Stimulated activated CD8-positive, alpha-beta memory T cell treated with anti-CD3 and anti-CD28 coated beads, Interleukin-4, amount 100 ng/mL, for 1 hour (primary cell): ENCODE results near the gene ARHGEF16.

ENCODE experiments used
- DNase-seq, 2 donors: peaks; one replicate each; pipeline ENCODE4 v3.0.0-alpha.2; 2020; ENCODE audit warnings: low read depth in 2 of 2, low spot score in 1 of 2

The ARHGEF16 gene

GRCh38 chr1:3453891-3454810, at the start of gene ARHGEF16:
Gene ARHGEF16, plus strand, starts transcription at chr1:3454665. Its CDS starts 8,420 bp downstream, at chr1:3463085.
- no peak for DNase-seq

- no peak for DNase-seq
Measured at GRCh38 chr1:3404801-3405200, 49.7 kb upstream of the ARHGEF16 start.

- no peak for DNase-seq
Measured at GRCh38 chr1:3405491-3405890, 49.0 kb upstream of the ARHGEF16 start.

- DNase-seq: no peak
Measured at GRCh38 chr1:3405974-3406867, 48.2 kb upstream of the ARHGEF16 start.

GRCh38 chr1:3407021-3407420, 47.4 kb upstream of the ARHGEF16 start:
- no peak for DNase-seq

GRCh38 chr1:3408751-3409266, 45.7 kb upstream of the ARHGEF16 start:
- DNase-seq: no peak

GRCh38 chr1:3409366-3410141, 44.9 kb upstream of the ARHGEF16 start:
- no peak for DNase-seq

- no peak for DNase-seq
Measured at GRCh38 chr1:3410142-3410925, 44.1 kb upstream of the ARHGEF16 start.

GRCh38 chr1:3411806-3412205, 42.7 kb upstream of the ARHGEF16 start:
- DNase-seq: no peak

- DNase-seq: no peak
Measured at GRCh38 chr1:3412376-3412775, 42.1 kb upstream of the ARHGEF16 start.

- DNase-seq: no peak
Measured at GRCh38 chr1:3413975-3414710, 40.3 kb upstream of the ARHGEF16 start.

- no peak for DNase-seq
Measured at GRCh38 chr1:3415260-3416090, 39.0 kb upstream of the ARHGEF16 start.

- DNase-seq: no peak
Measured at GRCh38 chr1:3417082-3417739, 37.3 kb upstream of the ARHGEF16 start.

GRCh38 chr1:3417934-3418333, 36.5 kb upstream of the ARHGEF16 start:
- no peak for DNase-seq

- no peak for DNase-seq
Measured at GRCh38 chr1:3418600-3418999, 35.9 kb upstream of the ARHGEF16 start.

- DNase-seq: no peak
Measured at GRCh38 chr1:3419415-3420204, 34.9 kb upstream of the ARHGEF16 start.
